Right ventricle myocardium inferior (tissue), 1 donor: ENCODE data around the gene COX6B1. TPM values are rescaled to one million over a fixed set of nuclear protein-coding genes. Genes with fewer than 3 reads are reported as not detected.
A peak's percentile ranks its signal among the peaks of the same experiment; 100 is the strongest.
"Not testable (repeated sequence)": the region's sequence is repeated elsewhere in the genome, so short reads cannot be mapped to it uniquely, and the experiment has no call there.

Source experiments
- ATAC-seq: fragments of 200-7000 bp; cut with Tn5 transposase; one replicate; pipeline ENCODE4 v1.9.1; 2020; ENCODE audit warnings: mild to moderate bottlenecking, moderate library complexity
- DNase-seq: peaks from one replicate; pipeline ENCODE4 v3.0.0; 2021; ENCODE audit errors: missing footprints
- intact Hi-C: fragments of 100-400 bp; cut with DNase I; formaldehyde crosslinking; loops from one replicate; pipeline ENCODE4 v1.11.0; 2022
- total RNA-seq: library from RNA; stranded (reverse); fragmentation: NEBNext Ultra II Directional; extraction: Animal tissue kit (Norgen Biotek cat#: 25700); gene quantifications from one replicate; pipeline ENCODE4 v1.2.1, GENCODE V29; 2021
- donor health status: DM: no; HTN: yes; CAD: no; lungs with severe emphysema.

Gene COX6B1
- total RNA-seq, 1 donor from 2014 or later = 1,537 TPM

- intact Hi-C loops = no loop called here
- DNase-seq (no peak), ATAC-seq (no peak)
Measured at GRCh38 chr19:35655600-35655999, 7.5 kb downstream of the COX6B1 start.

- intact Hi-C loops = no loop called here
- DNase-seq (no peak), ATAC-seq (no peak)
Measured at GRCh38 chr19:35656700-35657099, 8.6 kb downstream of the COX6B1 start.

- ATAC-seq = no peak
- intact Hi-C loops = no loop called here
- no peak for DNase-seq
Measured at GRCh38 chr19:35657904-35658700, 10.0 kb downstream of the COX6B1 start.

DNA sequence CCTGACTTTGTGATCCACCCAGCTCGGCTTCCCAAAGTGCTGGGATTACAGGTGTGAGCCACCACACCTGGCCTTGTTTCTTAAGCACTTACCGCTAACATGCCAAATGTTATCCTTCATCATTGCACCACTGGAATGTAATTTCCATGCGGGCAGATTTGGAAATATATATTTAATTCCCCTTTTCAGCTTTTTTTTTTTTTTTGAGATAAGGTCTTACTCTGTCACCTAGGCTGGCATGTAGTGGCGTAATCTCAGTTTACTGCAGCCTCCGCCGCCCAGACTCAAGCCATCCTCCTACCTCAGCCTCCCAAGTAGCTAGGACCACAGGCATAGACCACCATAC lies 13.8 kb downstream of the COX6B1 start:
- intact Hi-C loops = no loop called here
- no peak for ATAC-seq
- DNase-seq = no peak

GRCh38 chr19:35663981-35664380 lies 15.9 kb downstream of the COX6B1 start:
- ATAC-seq = no peak
- intact Hi-C loops = no loop called here
- no peak for DNase-seq

- DNase-seq (no peak), ATAC-seq (no peak)
- intact Hi-C loops = no loop called here
Measured at GRCh38 chr19:35665157-35665556, 17.0 kb downstream of the COX6B1 start.

DNA sequence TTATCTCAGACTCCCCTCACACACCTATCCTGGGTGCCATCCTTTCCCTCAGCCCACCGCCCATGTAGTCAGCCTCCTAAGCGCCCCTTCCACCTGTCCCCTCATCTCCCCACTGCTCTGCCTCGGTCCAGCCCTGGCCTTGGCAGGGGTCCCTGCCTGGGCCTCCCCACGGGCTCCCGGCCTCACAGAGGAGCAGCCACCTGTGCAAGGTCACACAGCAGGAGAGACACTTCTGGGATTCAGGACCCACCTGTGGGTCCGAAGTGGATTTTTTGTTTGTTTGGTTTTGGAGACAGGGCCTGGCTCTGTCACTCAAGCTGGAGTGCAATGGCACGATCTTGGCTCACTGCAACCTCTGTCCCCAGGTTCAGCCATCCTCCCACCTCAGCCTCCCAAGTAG lies 17.5 kb downstream of the COX6B1 start:
- no peak for ATAC-seq
- intact Hi-C loops = no loop called here

GRCh38 chr19:35666251-35666913 lies 18.3 kb downstream of the COX6B1 start, which contains the start of gene UPK1A:
Gene UPK1A, plus strand, starts transcription at chr19:35666517. Its CDS starts 296 bp downstream, at chr19:35666813.
- DNase-seq (no peak), ATAC-seq (peak; percentile 10)
- intact Hi-C loops = no loop called here

More for the DNA sequence above, 17.5 kb downstream of the COX6B1 start:
- DNase-seq = no peak

- DNase-seq (no peak), ATAC-seq (no peak)
- intact Hi-C loops = no loop called here
Measured at GRCh38 chr19:35669566-35669965, 21.4 kb downstream of the COX6B1 start.

GRCh38 chr19:35669974-35670373 lies 21.9 kb downstream of the COX6B1 start:
- DNase-seq (no peak), ATAC-seq (no peak)
- intact Hi-C loops = no loop called here

DNA sequence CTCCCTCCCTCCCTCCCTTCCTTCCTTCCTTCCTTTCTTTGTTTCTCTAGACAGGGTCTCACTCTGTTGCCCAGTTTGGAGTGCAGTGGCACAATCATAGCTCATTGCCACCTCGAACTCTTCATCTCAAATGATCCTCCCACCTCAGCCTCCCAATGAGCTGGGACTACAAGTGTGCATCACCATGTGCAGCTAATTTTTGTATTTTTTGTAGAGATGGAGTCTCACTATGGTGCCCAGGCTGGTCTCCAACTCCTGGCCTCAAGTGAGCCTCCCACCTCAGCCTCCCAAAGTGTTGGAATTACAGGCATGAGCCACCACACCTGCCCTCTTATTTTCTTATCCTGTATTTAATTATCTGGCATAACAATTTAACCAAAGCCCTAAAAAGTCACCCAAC lies 22.6 kb downstream of the COX6B1 start:
- ATAC-seq (no peak), DNase-seq (no peak)
- intact Hi-C loops = no loop called here

DNA sequence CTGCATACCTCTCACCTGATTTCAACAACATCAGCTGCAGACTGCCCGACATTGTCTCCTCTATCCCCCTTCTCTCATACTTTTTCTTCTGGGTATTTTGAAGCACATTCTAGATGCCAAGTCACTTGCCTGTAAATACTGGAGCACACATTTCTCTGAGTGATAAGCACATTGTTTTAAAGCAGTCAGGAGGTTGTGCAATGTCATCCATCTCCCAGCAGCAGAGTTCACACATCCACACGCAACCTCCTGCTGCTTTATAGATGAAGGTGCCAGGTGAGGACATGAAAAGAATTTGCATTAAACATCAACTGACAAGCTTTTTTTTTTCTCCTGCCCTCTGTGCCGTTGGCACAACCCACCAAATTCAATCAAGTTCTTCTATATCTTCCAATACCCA lies 23.7 kb downstream of the COX6B1 start:
- intact Hi-C loops = no loop called here
- no peak for DNase-seq
- no peak for ATAC-seq

DNA sequence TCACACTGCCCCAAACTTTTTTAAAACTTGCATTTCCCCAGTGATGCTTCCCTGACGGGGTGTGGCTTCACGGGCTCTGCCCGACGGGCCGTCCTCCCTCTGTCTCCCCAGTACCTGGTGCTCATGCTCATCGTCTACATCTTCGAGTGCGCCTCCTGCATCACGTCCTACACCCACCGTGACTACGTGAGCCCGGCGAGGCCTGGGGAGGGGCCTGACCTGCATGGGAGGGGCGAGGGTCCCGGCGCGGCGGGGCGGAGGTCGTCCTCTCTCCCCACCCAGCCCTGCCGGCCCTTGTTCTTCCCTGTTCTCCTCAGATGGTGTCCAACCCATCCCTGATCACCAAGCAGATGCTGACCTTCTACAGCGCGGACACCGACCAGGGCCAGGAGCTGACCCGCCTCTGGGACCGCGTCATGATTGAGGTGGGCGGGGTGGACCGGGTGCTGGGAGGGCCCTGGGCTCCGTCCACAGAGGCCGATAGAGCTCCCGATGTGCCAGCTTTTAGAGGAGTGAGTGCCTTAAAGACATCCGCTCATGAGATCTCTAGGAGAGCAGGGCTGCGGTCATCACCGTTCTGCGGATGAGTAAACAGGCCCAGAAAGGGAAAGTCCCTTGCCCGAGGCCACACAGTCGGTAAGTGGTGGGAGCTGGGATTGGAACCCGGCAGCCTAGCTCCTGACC lies 25.1 kb downstream of the COX6B1 start:
- DNase-seq = no peak
- ATAC-seq = peak; percentile 68
- intact Hi-C loops = no loop called here

GRCh38 chr19:35675589-35676140 lies 27.5 kb downstream of the COX6B1 start:
- intact Hi-C loops = no loop called here
- DNase-seq (no peak), ATAC-seq (no peak)

- intact Hi-C loops = loop anchor here (5.0 kb wide), 1 partner anchor 132 kb away; no protein-coding TSS in a partner anchor
- ATAC-seq (no peak), DNase-seq (no peak)
Measured at GRCh38 chr19:35689836-35690235, 41.7 kb downstream of the COX6B1 start.

DNA sequence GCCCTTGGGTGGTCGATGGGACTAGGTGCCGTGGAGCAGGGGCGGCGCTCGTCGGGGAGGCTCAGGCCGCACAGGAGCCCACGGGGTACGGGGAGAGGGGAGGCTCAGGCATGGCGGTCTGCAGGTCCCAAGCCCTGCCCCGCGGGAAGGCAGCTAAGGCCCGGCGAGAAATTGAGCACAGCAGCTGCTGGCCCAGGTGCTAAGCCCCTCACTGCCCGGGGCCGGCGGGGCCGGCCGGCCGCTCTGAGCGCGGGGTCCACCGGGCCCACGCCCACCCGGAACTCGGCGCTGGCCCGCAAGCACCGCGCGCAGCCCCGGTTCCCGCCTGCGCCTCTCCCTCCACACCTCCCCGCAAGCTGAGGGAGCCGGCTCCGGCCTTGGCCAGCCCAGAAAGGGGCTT lies 43.0 kb downstream of the COX6B1 start:
- not testable (repeated sequence) for DNase-seq, ATAC-seq
- intact Hi-C loops = loop anchor here (5.0 kb wide), 1 partner anchor 131 kb away; no protein-coding TSS in a partner anchor

DNA sequence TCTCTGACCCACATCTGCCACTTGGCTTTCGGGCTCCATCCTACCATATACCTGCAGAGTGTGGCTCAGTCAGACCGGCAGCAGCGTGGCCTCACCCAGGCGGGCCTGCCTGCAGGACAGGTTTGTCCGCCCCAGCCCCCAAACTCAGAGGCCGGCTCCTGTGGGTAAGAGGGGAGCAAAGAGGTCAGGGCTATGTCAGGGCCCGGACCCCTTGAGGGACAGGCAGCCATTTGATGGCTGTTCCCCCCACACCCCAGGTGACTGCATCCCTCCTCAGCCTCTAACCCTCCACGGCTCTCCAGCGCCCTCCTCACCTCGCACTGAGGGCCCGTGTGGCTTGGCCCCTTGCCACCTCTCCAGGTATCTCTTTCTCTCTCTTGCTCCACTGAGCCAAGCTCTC lies 43.9 kb downstream of the COX6B1 start:
- intact Hi-C loops = loop anchor here (5.0 kb wide), 1 partner anchor 130 kb away; no protein-coding TSS in a partner anchor
- ATAC-seq (no peak), DNase-seq (no peak)

GRCh38 chr19:35693422-35693821 lies 45.3 kb downstream of the COX6B1 start:
- ATAC-seq (peak; percentile 40), DNase-seq (no peak)
- intact Hi-C loops = loop anchor here (1.0 to 5.0 kb wide), 2 partner anchors 24 to 129 kb away; no protein-coding TSS in a partner anchor
